HG02938 (cell line): ENCODE results near the gene SEC14L1.

Experiments
- ATAC-seq: cut with Tn5 transposase; IDR thresholded peaks from one replicate; pipeline ENCODE4 v1.9.1; 2021; ENCODE audit warnings: mild to moderate bottlenecking, moderate library complexity; ENCODE audit not compliant: unreplicated experiment

SEC14L1 gene

DNA sequence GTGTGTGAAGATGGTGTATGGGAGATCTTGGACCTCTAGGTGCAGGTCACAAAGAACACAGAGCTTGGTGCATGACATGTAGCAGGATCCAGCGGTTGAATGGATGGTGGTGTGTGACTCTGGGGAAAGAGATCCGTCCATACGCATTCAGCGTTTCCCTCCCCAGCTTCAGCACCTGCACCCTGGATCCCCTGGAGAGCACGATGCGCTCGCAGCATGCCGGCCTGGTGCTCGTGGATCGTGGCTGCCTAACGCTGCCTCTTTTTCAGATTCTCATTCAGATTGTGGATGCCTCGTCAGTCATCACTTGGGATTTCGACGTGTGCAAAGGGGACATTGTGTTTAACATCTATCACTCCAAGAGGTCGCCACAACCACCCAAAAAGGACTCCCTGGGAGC lies 70.9 kb downstream of the SEC14L1 start:
- ATAC-seq: no peak

- no peak for ATAC-seq
Observed at GRCh38 chr17:77212081-77212832, 71.5 kb downstream of the SEC14L1 start.

- no peak for ATAC-seq
Observed at GRCh38 chr17:77212833-77213777, 72.3 kb downstream of the SEC14L1 start.

DNA sequence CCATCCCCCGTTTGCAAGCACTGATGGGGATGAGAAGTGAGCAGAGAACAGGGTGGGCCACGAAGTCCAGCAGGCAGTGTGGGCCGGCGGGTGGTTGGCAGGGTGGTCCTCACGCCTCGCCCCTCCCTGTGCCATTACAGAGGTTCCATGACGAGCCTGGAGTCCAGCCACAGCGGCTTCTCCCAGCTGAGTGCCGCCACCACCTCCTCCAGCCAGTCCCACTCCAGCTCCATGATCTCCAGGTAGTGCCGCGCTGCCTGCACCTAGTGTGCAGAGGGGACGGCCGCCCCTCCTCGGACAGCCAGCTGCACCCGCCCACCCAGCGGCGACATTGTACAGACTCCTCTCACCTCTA lies 73.0 kb downstream of the SEC14L1 start:
- no peak for ATAC-seq

- no peak for ATAC-seq
Observed at GRCh38 chr17:77214328-77214727, 73.6 kb downstream of the SEC14L1 start.

- no peak for ATAC-seq
Observed at GRCh38 chr17:77214743-77215142, 74.0 kb downstream of the SEC14L1 start.

GRCh38 chr17:77215281-77215680 lies 74.5 kb downstream of the SEC14L1 start:
- ATAC-seq: no peak

GRCh38 chr17:77216486-77216885 lies 75.7 kb downstream of the SEC14L1 start:
- no peak for ATAC-seq

- ATAC-seq: no peak
Observed at GRCh38 chr17:77217123-77217522, 76.4 kb downstream of the SEC14L1 start.

DNA sequence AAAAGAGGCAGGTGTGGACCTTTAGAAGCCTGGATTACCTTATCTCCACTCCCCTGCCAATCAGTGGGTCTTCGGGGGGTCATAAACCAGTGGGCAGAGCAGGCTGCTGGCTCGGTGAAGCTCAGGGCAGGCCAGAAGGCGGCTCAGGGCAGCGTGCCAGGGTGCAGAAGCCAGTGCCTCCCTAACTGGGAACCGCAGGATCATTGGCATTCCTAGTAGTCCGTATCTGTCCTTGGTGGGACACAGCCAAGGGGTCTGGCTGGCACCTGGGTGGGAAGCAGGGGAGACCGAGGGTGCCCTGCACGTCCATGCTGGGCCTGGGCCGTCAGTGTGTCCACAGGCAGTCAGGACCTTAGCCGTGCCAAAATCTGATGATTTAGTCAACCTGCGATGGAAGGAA lies 76.8 kb downstream of the SEC14L1 start:
- no peak for ATAC-seq

DNA sequence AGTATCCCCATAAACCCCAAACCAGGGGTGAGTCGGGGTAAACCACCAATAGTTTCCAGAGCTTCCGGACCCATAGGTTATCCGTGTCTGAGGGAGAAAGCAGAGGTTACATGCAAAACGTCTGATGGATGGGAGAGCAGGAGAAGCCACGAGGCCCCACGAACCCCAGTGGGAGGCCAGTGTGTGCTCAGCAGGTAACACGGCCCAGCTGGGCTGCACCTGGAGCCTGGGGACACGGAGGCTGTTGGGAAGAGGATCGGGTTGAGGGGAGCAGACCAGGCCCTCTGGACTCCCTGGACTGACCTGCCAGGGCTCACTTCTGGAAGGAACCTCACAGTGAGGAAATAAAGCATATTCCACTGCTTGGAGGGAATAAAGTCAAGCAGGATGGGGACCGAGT lies 78.1 kb downstream of the SEC14L1 start:
- no peak for ATAC-seq

DNA sequence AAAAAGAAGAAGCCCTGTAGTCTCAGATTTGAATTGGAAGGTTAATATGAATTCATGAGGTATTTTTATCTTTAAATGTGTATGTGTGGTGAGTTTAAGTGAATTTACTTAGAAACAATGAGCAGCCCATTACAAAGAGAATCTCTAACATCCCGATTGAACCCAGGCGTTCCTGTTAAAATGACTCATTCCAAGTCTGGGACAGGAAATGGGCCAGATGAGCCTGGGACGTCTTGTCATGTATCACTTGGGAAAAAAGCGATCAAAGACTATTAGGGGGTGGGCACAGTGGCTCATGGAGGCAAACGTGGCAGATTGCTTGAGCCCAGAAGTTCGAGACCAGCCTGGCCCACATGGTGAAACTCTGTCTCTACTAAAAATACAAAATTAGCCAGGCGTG lies 81.6 kb downstream of the SEC14L1 start:
- no peak for ATAC-seq

GRCh38 chr17:77223642-77224420 lies 83.1 kb downstream of the SEC14L1 start:
- ATAC-seq: no peak

DNA sequence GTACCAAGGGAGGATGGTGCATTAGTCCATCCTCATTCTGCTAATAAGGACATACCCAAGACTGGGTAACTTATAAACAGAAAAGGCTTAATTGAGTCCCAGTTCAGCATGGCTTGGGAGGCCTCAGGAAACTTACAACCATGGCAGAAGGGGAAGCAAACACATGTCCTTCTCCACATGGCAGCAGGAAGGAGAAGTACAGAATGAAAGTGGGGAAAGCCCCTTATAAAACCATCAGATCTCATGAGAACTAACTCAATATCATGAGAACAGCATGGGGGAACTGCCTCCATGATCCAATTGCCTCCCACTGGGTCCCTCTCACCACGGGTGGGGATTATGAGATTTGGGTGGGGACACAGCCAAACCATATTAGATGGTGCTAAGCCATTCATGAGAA lies 84.5 kb downstream of the SEC14L1 start:
- no peak for ATAC-seq

DNA sequence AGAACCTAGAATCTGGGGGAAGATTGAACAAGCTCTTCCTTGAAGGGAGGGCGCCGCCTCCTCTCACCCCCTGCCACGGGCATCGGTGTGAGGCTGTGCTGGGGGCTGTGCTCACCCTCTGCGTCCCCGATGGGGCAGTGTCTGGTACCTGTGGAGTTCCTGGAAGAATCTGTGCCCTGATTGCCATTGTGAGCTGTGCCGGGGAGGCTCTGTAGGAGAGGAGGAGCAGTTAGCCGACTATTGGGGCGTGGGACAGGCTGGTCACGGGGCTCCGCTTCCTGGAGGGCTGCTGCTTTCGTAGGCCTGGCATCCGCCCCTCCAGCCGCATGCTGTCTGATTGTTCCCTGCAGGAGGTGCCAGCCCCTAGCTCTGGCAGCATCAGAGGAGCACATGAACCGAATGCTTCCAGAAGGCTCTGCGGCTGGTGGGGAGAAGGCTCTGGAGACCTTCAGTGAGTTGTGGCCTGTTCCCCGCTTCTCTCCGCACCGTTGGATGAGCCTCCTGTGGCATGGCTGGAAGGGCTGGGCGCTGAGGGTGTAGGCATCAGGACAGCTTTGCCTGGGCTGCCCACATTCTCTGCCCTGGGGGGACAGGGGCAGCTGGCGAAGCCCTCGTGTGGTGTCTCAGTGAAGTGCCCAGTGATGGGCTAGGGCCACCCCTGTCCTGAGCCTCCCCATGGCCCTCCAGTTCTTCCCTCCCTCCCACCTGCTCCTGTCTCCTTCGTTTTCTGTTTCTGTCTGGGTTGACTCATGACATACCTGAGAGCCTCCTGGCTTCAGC lies 86.9 kb downstream of the SEC14L1 start:
- ATAC-seq: no peak

- no peak for ATAC-seq
Observed at GRCh38 chr17:77228241-77228752, 87.5 kb downstream of the SEC14L1 start.

DNA sequence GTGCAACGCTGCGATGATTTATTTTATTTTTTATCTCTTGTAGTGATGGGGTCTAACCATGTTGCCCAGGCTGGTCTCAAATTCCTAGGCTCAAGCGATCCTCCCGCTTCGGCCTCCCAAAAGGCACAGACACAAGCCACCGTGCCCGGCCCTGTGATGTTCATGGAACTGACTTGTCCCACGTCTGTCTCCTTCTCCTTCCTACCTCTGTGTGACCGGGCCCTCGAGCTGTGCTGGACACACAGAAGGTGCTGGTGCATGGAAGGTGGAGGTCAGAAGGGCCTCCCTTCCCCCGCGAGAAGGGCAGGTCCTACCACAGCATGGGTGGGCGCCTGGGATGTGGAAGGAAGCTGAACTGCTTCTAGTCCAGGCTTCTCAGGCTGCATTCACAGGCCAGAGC lies 88.0 kb downstream of the SEC14L1 start:
- ATAC-seq: no peak

DNA sequence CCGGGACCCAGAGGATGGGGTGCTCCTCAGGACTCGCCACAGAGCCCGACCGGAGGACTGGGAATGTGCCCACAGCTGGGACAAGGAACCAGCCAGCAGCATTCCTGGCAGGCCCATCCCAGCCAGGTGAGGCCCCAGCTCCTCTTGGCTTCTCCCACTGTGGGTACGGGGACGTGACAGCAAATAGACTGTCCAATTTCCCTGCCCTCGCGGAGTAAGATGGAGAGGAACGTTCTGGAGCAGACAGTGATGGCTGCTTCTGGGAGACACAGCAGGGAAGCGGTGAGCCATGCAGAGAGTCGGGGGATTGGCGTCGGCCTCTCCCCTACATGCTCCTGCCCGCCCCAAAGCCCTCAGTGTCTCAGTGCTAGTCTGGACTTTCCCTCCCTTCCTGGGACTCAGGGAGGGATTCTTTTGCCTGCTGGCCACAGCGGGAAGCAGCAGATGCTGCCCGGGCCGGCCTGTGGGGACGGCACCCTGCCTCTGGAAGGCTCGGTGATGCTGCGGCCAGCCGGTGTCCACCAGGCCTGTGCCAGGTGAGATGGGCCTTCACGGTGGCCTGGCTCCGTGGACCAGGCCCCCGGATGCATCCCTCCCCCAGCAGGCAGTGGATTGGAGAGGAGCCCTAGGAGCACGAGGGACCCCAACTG lies 89.1 kb downstream of the SEC14L1 start:
- no peak for ATAC-seq

DNA sequence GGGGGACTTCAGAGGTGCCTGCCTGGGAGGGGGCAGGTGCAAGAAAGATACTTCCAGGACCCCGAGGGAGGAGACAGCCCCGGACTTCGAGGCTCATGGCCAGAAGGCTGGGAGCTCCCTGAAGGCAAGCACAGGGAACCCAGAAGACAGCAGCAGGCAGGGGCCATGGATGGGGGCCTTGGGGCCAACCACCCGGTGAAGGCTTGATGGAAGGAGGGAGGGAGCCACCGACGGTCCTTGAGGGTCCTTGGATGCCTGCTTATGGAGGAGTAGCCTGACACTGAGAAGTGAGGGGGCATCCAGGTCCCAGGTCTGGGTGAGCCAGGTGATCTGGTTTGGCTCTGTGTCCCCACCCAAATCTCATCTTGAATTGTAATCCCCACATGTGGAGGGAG lies 89.7 kb downstream of the SEC14L1 start:
- ATAC-seq: no peak
